Measurements from ENCODE around the gene NUP210L. TPM values are rescaled to one million over a fixed set of nuclear protein-coding genes. Genes with fewer than 3 reads are reported as not detected.

NUP210L gene
- total and polyA plus RNA-seq, 2 of the 13 experiments (the other 11 are each of a cell fraction or from before 2014, with no cell fraction given): not detected

DNA sequence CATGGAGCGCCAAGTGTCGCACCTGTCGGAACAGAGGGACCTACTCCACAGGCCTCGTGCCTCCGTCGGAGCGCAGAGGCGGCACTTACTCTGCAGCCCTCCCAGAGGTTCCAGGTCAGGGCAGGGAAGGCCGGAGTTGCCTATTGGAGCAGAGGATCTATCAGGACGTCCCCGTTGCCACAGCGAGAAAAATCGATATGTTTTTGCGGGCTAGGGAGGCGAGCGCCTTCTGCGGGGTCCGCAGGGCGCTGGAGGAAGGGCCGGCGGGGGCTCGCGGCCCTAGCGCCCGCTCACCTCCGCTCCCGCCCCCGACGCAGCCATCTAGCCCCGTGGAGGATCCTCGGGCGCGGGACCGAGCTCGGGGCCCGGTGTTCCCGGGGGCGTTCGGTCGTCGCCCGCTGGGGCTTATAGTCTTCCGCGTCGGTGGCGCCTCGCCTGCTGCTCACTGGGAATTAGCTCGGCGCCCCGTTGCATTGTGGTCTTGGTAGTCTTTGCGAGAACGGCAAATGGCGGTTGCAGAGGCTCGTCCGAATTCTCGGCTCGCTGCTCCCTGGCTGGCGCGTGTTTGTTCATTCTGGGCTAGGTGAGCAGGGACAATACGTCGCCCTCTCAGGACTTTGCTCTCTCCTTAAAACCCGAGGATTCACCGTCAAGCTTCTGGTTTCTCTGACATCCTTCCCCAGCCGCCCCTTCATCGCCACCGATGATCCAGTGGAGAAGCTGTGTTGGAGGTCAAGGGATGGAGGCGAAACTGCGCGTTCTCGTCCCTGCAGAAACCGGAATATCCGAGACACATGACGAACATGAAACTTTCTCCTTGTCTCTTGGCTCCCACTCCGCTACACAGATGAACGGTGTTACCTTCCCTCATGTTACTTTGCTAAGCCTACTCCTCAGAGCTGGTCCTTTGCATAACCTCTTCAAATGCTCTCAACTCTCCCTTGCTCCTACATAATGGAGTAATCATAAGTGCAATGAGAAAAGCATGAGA lies 177.3 kb downstream of the NUP210L start, which contains the start of gene JTB (continued):
- TF ChIP-seq ZNF496 (CRISPR knock-in tag; IDR thresholded peaks at IDR 0.05; ENCODE audit: insufficient replicate concordance) (no peak), SALL1 (CRISPR knock-in tag; IDR thresholded peaks at IDR 0.05) (peak; percentile 82), ZNF138 (CRISPR knock-in tag; IDR thresholded peaks at IDR 0.05; ENCODE audit: low read depth) (no peak), IKZF1 (IDR thresholded peaks at IDR 0.05) (no peak), JUNB (CRISPR knock-in tag; IDR thresholded peaks at IDR 0.05; ENCODE audit: borderline replicate concordance) (no peak), NFE2L2 (IDR thresholded peaks at IDR 0.05; ENCODE audit: low read length) (no peak), NR2F1 (CRISPR knock-in tag; IDR thresholded peaks at IDR 0.05) (no peak), TP53 (CRISPR knock-in tag; conservative IDR thresholded peaks at IDR 0.05) (no peak), ZNF33A (CRISPR knock-in tag; IDR thresholded peaks at IDR 0.05; ENCODE audit: borderline replicate concordance) (0 out of 2 replicates have a peak, but pooled peaks have one; percentile 72)
- TF ChIP-seq, protein P1, sequence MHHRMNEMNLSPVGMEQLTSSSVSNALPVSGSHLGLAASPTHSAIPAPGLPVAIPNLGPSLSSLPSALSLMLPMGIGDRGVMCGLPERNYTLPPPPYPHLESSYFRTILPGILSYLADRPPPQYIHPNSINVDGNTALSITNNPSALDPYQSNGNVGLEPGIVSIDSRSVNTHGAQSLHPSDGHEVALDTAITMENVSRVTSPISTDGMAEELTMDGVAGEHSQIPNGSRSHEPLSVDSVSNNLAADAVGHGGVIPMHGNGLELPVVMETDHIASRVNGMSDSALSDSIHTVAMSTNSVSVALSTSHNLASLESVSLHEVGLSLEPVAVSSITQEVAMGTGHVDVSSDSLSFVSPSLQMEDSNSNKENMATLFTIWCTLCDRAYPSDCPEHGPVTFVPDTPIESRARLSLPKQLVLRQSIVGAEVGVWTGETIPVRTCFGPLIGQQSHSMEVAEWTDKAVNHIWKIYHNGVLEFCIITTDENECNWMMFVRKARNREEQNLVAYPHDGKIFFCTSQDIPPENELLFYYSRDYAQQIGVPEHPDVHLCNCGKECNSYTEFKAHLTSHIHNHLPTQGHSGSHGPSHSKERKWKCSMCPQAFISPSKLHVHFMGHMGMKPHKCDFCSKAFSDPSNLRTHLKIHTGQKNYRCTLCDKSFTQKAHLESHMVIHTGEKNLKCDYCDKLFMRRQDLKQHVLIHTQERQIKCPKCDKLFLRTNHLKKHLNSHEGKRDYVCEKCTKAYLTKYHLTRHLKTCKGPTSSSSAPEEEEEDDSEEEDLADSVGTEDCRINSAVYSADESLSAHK (CRISPR knock-in tag; IDR thresholded peaks at IDR 0.05; ENCODE audit: borderline replicate concordance): peak; percentile 26; the same call in 1 of the 2 replicates
- TF ChIP-seq, protein P2, sequence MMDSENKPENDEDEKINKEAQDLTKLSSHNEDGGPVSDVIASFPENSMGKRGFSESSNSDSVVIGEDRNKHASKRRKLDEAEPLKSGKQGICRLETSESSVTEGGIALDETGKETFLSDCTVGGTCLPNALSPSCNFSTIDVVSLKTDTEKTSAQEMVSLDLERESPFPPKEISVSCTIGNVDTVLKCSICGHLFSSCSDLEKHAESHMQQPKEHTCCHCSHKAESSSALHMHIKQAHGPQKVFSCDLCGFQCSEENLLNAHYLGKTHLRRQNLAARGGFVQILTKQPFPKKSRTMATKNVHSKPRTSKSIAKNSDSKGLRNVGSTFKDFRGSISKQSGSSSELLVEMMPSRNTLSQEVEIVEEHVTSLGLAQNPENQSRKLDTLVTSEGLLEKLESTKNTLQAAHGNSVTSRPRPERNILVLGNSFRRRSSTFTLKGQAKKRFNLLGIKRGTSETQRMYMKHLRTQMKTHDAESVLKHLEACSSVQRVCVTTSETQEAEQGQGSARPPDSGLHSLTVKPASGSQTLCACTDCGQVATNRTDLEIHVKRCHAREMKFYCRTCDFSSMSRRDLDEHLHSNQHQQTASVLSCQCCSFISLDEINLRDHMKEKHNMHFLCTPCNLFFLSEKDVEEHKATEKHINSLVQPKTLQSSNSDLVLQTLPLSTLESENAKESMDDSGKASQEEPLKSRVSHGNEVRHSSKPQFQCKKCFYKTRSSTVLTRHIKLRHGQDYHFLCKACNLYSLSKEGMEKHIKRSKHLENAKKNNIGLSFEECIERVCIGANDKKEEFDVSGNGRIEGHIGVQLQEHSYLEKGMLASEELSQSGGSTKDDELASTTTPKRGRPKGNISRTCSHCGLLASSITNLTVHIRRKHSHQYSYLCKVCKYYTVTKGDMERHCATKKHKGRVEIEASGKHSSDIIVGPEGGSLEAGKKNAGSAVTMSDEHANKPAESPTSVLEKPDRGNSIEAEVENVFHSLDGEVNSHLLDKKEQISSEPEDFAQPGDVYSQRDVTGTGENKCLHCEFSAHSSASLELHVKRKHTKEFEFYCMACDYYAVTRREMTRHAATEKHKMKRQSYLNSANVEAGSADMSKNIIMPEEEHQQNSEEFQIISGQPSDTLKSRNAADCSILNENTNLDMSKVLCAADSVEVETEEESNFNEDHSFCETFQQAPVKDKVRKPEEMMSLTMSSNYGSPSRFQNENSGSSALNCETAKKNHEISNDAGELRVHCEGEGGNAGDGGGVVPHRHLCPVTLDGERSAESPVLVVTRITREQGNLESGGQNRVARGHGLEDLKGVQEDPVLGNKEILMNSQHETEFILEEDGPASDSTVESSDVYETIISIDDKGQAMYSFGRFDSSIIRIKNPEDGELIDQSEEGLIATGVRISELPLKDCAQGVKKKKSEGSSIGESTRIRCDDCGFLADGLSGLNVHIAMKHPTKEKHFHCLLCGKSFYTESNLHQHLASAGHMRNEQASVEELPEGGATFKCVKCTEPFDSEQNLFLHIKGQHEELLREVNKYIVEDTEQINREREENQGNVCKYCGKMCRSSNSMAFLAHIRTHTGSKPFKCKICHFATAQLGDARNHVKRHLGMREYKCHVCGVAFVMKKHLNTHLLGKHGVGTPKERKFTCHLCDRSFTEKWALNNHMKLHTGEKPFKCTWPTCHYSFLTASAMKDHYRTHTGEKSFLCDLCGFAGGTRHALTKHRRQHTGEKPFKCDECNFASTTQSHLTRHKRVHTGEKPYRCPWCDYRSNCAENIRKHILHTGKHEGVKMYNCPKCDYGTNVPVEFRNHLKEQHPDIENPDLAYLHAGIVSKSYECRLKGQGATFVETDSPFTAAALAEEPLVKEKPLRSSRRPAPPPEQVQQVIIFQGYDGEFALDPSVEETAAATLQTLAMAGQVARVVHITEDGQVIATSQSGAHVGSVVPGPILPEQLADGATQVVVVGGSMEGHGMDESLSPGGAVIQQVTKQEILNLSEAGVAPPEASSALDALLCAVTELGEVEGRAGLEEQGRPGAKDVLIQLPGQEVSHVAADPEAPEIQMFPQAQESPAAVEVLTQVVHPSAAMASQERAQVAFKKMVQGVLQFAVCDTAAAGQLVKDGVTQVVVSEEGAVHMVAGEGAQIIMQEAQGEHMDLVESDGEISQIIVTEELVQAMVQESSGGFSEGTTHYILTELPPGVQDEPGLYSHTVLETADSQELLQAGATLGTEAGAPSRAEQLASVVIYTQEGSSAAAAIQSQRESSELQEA (CRISPR knock-in tag; IDR thresholded peaks at IDR 0.05; ENCODE audit: not compliant biosample characterization): peak; percentile 95
- TF ChIP-seq, protein P3, sequence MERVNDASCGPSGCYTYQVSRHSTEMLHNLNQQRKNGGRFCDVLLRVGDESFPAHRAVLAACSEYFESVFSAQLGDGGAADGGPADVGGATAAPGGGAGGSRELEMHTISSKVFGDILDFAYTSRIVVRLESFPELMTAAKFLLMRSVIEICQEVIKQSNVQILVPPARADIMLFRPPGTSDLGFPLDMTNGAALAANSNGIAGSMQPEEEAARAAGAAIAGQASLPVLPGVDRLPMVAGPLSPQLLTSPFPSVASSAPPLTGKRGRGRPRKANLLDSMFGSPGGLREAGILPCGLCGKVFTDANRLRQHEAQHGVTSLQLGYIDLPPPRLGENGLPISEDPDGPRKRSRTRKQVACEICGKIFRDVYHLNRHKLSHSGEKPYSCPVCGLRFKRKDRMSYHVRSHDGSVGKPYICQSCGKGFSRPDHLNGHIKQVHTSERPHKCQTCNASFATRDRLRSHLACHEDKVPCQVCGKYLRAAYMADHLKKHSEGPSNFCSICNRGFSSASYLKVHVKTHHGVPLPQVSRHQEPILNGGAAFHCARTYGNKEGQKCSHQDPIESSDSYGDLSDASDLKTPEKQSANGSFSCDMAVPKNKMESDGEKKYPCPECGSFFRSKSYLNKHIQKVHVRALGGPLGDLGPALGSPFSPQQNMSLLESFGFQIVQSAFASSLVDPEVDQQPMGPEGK (CRISPR knock-in tag; IDR thresholded peaks at IDR 0.05): peak; percentile 76
- TF ChIP-seq, protein P4, sequence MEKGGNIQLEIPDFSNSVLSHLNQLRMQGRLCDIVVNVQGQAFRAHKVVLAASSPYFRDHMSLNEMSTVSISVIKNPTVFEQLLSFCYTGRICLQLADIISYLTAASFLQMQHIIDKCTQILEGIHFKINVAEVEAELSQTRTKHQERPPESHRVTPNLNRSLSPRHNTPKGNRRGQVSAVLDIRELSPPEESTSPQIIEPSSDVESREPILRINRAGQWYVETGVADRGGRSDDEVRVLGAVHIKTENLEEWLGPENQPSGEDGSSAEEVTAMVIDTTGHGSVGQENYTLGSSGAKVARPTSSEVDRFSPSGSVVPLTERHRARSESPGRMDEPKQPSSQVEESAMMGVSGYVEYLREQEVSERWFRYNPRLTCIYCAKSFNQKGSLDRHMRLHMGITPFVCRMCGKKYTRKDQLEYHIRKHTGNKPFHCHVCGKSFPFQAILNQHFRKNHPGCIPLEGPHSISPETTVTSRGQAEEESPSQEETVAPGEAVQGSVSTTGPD (CRISPR knock-in tag; IDR thresholded peaks at IDR 0.05): no peak

Data from HepG2 (cell line).